Esophagus muscularis mucosa (tissue), 3 donors: ENCODE results near the gene TMEM11.

Source experiments
- POLR2A ChIP-seq: fragments of 450-650 bp; IDR thresholded peaks from one replicate; pipeline ENCODE4 v1.6.1; 2017; ENCODE audit warnings: antibody characterized with exemption, moderate library complexity, mild to moderate bottlenecking, low read depth
- POLR2AphosphoS5 ChIP-seq, 2 donors: sonication (generic); formaldehyde crosslinking; IDR thresholded peaks; one replicate each; pipeline ENCODE4 v1.6.1; 2017; ENCODE audit warnings: antibody characterized with exemption in 2 of 2
- TF ChIP-seq, protein P1 (sequence below), 3 experiments: fragments of 200-600 bp in 2 of 3; fragments of 450-650 bp in 1 of 3; sonication (generic) in 2 of 3; IDR thresholded peaks; one replicate each; pipeline ENCODE4 v1.5.1; 2017 to 2019; ENCODE audit warnings: antibody characterized with exemption in 3 of 3, mild to moderate bottlenecking in 2 of 3, moderate library complexity in 1 of 3

DNA sequence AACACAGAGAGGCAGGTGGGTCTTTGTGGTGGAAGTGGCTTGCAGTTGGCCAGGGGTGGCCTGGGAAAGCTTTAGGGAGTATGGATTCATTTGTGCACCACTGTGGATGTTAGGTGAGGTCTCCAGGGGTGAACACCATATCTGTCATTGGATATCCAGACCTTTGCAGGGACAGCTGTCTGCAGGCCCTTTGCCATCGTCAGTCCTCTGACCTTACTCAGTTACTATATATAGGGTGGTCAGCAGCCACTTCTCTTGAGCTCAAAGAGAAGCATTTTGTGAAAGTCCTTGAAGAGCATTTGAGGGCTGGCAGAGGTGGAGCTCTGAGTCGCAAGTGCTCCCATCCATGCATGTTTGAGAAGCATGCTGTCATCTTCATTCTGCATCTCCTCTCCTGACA, 40.4 kb downstream of the TMEM11 start:
- no peak for TF ChIP-seq POLR2A
- TF ChIP-seq, protein P1, sequence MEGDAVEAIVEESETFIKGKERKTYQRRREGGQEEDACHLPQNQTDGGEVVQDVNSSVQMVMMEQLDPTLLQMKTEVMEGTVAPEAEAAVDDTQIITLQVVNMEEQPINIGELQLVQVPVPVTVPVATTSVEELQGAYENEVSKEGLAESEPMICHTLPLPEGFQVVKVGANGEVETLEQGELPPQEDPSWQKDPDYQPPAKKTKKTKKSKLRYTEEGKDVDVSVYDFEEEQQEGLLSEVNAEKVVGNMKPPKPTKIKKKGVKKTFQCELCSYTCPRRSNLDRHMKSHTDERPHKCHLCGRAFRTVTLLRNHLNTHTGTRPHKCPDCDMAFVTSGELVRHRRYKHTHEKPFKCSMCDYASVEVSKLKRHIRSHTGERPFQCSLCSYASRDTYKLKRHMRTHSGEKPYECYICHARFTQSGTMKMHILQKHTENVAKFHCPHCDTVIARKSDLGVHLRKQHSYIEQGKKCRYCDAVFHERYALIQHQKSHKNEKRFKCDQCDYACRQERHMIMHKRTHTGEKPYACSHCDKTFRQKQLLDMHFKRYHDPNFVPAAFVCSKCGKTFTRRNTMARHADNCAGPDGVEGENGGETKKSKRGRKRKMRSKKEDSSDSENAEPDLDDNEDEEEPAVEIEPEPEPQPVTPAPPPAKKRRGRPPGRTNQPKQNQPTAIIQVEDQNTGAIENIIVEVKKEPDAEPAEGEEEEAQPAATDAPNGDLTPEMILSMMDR (IDR thresholded peaks at IDR 0.05): no peak
- TF ChIP-seq POLR2AphosphoS5 (IDR thresholded peaks at IDR 0.05): no peak
